ENCODE data around the gene CCDC88C.

Gene CCDC88C

DNA sequence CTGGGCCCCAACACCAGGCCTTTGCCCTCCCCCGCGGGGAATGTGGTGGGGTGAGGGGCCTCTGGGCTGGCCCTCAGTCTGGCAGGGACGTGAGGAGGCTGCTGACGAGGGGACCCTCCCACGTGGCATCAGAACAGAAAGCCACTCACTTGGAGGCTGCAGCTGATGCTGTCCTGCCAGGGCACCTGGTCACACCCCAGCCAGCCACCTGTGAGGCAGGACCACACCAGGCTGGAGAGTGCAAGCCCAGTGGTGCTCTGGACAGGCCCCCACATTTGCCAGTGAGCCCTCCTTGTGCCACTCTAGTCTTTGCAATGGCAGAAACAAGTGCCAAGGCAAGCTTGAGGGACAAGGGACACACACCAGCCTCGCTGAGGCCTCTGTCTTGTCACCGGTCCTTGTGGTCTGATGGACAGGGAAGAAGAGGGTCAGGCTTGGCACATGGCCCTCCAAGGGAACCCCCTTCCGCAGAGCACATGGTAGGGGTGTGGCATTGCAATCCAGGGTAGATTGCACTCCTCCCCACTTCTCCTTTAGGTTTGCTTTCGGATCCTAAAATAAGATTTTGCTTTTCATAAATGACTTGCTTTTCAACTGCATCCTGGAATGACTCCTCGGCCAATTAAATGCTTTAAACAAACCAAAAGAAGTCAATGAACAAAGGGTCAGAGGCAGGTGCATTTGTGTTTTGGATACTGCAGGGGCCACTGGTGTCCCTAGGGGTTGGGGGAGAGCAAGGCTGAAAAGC, 53.7 kb downstream of the CCDC88C start:
- peak in 1 of 2 donors; percentile 74 for DNase-seq

DNA sequence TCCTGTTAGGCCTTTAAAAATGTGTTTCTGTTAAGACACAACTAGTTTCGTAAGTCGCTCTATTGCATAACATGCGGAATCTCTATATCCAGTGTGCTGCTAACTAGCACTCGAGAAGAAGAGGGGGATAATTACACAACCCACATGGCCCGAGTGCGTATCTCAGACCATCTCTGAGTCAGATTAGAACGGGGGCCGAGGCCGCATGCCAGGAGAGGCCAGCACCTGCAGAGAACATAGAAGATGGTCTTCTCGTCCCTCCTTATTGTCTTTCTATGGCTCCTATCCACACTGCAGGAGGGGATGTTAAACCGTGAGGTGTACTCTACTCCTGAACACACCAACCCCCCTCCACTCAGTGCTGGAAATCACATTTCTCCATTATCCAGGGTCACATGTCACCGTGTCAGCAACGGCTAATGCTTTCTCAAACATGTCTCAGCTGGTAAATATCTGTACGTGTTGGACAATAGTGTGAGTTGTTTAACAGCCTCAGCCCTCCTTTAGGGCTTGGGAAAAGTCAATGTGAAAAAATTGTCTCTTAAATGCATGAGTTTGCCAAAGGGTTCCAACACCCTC, 56.3 kb downstream of the CCDC88C start:
- DNase-seq, result peak in 1 of 2 donors; percentile 50

DNA sequence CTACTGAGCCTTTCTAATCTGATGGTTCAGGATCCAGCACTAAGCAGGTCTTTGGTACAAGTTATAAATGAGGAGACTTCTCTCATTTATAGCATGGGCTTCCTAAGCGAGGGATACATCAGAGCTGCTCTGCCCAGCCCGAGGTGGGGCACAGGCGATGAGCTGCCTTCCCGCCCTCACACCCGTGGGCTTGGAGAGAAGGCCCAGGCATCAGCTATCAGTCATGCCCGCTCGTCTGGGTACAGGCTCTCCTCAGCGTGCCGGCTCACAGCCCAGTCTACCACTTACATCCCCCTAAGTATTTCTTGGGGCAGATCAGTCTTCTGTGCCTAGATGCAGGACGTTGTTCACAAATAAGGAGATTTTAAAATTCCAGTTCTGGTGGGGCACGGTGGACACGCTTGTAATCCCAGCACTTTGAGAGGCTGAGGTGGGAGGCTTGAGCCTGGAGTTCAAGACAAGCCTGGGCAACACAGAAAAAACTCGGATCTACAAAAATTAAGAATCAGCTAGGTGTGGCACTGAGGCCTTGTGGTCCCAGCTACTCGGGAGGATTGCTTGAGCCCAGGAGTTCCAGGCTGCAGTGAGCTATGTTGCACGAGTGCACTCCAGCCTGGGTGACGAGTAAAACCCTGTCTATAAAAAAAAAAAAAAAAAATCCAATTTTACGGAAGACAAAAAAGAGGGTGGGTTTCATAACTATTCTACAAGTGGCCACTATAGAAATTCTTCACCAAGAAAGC, 57.0 kb downstream of the CCDC88C start:
- DNase-seq, result no peak

DNA sequence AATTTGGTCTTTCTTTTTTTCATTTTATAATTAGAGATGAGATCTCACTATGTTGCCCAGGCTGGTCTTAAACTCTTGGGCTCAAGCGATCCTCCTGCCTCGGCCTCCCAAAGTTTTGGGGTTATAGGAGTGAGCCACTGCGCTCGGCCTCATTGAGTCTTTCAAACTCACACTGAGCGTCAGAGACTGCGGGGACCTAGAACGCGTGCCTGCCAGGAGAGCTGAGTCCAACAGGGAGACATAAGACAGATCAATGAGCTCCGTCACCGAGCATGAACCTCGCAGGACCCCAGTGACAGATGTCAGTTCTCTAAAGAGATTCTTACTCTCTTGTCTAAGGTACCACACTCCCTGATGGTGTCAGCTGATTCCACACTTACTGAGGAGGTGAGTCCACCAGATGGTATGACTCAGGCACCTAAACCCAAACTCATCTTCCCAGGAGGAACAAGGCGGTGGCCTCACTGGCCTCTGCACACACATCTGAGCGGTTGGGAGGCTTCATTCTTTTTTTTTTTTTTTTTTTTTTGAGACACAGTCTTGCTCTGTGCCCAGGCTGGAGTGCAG, 58.9 kb downstream of the CCDC88C start:
- DNase-seq, result no peak

DNA sequence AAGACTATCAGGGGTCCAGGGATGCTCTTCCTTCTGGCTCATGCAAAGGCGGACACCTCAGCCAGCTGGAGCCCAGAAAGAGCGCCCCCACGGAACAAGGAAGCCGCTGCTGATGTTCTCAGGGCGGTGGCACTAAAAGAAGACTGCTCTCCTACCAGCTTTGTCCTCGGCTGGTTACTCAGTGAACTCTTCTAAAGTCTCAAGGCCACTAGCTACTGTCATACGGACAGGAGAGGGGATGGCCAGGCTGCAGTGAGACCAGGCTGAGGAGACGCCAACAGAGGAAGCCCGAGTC, 59.6 kb downstream of the CCDC88C start:
- DNase-seq, result no peak

DNA sequence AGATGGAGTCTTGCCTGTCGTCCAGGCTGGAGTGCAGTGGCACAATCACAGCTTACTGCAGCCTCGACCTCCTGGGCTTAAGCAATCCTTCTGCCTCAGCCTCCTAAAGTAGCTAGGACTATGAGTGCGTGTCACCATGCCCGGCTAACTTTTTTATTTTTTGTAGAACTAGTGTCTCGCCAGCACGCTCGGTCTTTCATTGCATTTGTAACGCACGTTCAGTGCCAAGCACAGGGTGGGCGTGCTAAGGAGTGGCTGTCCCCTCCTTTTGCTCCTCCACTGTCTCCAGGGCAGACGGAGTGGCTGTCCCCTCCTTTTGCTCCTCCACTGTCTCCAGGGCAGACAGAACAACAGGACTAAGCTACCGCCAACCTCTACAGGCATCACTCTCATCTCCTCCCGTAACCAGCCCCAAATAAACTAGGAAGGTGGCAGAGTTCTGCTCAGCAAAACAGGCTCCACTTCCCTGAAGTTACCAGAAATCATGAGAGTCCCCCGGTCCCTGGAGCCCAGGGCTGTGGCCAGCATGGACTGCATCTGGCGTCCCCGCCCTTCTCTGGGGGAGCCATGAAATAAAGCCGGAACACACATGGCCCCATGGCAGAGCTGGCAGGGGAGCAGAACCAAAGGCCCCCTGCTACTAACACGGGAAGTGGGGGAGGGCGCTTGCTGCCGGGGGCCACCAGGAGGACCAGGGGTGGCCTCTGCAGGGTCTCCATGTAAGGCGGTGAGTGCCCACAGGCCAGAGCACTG, 60.2 kb downstream of the CCDC88C start:
- no peak for DNase-seq

DNA sequence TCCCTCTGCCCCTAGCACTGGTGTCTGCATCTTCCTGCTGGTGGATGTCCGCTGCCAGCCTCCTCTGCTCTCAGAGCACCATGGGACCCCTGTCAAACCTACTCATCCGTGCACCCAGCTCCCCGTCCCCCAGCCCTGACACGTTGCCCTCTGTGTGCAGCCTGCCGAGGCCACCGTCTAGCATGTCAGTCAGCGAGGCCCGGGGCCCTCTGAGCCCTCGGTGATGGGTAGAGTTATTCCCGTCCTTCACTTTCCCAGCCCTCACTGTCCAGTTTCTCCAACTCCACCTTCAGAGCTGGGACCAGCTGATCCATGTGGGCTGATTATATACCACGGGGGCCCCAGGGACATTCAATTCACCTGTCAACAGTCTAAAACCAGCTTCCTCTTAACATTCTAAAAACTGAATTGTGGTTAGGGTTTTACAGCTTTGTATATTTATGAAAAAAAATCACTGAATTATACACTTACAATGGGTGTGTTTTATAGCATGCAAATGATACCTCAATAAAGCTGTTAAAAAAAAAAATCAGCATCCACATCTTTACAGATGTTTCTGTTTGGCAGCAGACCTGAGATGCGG, 61.3 kb downstream of the CCDC88C start:
- no peak for DNase-seq

DNA sequence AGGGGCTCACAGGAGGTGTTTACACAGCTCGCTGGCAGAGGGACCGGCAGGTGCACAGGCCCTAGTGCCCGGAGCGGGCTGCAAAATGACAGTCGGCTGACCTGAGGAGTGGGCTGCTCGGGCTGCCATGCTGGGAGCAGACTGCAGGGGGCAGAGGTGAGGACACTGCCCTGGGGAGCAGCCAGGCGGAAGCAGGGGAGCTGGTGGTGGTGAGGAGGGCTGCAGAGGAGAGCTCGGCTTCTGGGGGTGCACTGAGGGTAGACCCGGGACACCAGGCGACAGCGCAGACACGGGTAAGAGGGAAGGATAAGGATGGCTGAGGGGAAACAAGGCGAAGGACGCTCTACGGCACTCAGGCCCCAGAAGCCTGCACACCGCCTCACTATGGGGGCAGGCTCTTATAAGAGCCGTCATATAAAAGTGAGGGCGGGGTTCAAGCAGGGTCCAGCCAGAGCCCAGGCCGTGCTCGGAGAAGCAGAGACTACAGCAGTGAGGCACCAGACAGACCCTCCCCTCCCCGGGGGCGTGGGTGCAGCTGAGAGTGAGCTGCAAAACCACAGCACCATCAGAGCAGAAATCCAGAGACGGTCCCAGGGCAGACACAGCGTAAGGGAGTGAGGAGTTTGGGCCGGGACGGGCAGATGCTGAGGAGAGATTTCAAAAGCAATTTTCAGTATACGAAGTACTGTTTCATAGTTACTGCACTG, 62.5 kb downstream of the CCDC88C start:
- DNase-seq, result no peak

DNA sequence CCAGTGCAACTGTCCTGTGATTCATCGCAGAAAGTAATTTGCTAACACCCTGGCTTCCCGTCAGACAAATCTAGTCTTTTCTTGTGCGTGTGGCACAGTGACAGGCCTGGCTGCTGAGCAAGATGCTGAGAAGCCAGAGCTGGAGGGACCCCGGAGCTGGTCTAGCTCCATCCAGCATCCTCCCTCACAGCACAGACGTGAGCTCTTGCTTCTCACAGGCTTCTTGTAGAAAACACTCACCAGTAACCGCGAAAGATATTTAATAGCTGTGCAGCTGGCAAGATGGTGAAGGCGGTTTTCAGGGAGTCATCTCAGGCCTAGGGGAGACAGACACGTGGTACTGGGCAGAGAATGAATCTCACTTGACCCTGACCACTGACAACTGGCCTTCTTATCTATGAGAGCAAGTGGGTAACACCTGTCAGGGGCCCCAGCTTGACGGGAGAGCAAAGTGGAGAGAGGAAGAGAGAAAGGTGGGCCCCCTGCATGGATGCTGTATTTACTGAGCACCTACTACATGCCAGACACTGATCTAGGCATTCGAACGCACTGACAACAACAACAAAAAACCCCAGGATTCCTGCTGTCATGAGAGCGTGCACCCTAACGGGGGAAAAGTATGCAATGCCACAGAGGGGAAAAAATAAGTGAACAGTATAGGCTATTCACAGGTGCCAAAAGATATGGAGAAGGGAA, 63.3 kb downstream of the CCDC88C start:
- DNase-seq, result no peak

DNA sequence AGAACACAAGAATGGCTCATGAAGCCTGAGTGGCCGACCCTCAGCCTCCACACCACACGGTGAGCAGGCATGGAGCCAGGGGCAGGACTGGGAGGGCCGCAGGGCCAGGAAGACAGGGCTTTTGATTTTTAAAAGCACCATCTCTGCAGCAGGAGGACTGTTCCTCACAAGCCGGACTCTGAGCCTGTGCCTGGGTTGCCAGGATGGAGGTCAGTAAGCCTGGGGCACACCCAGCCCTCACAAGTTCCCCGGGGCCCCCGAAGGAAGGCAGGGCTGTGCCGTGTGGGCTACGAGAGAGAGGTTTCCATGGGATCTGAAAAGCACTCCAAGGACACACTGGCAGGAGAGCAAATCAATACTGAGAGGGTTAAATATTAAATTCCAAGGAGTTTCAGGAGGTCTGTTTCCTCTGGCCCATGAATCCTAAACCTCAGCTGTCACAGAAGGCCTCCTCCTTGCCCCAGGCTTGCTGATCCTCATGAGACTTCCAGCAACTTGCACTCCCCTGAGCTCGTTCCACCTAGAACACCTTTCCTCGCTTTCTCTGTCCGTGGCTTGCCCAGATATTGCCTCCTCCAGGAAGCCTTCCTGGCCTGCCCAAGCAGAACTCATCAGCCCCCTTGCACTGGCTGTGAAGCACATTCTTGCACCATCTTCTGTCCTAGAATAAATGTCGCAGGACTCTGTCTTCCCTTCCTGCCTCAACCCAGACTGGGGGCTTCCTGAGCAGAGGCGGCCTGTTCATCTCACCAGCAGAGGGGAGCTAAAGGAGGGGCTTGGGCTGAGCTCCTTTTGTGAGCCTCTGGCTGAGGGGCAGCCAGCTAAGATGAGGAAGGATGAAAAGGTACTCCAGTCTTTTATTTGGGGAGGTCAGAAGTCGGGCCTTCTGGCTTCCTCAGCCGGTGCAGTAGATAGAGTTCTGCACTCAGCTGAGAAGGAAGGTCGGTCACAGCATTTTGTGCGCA, 64.6 kb downstream of the CCDC88C start:
- DNase-seq, result no peak

DNA sequence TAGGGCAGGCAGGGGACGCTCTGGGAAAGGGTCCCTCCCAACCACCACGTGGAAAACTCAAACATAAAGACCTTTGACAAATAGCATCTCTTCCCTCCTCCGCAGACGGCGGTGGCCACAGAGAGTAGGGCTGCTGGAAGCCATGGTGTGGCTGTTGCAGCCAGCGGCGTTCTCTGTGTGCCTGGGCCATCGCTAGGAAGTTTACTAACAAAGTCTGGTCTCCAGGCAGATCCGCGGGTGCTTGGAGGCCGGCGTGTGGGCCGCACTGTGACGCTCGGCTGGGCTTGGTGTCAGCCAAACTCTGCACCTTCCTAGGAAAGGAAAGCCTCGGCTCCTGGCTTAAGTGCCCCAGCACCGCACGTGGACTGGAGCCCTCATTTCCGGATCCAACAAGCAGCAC, 65.6 kb downstream of the CCDC88C start:
- no peak for DNase-seq

DNA sequence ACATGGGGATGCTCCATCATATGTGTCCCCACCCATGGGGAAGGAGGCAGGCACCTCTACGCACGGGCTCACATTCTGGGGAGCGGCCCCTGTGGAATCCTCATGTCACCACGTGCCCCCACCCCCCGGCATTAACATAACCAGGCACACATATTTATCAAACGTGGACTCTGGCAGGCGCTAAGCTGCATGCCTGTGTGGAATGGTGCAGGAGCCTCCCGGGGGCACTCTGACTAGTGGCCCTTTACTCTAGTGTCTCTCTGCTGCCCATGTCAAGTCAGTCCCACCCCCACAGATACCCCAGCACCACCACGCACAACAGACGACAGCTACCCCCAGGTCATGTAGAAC, 66.1 kb downstream of the CCDC88C start:
- DNase-seq, result no peak

DNA sequence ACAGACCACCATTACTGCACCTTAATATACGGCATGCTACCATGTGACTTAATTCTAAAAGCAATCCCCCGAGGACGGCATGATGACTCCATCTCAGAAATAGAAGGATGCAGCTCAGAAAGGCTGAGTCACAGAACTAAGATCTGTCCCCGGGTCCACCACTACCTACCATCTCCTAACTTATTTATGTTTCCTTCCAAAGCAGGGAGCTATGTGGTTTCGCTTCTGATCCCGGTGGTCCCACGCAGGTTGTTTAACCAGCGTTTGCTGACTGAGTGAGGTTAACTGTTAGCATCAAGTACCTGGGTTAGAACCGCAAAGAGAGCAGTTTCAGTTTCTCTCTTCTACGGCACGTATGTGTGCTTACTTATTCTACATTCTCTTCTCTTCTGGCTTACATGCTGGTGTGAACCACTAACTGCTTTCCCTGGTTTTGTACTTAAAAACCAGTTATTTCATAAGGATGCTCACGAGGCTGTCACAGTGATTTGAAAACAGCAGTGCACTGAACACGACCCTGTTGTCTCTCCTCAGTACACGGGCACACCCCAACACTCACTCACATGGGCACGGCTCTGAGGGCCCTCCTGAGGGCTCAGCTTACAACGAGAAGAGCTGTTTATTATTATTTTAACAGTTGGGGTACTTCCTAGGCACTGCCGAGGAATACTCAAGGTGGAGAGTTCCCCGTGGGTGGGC, 66.7 kb downstream of the CCDC88C start:
- DNase-seq, result peak; percentile 50 to 73

DNA sequence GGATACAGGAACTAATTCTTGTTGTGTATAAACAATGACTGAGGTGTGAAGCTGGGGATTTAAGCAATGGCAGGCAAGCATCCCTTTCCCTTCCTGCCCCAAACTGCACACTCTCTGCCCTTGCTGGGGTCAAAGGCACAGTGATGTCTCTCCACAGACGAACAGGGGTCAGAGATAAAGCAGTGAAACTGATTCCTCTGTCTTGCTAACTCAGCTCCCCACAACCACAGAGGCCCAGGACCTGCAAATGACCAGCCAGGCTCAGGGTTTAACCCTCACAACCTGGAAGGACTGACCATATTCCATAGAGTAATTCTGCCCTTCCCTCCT, 67.2 kb downstream of the CCDC88C start:
- DNase-seq, result no peak

DNA sequence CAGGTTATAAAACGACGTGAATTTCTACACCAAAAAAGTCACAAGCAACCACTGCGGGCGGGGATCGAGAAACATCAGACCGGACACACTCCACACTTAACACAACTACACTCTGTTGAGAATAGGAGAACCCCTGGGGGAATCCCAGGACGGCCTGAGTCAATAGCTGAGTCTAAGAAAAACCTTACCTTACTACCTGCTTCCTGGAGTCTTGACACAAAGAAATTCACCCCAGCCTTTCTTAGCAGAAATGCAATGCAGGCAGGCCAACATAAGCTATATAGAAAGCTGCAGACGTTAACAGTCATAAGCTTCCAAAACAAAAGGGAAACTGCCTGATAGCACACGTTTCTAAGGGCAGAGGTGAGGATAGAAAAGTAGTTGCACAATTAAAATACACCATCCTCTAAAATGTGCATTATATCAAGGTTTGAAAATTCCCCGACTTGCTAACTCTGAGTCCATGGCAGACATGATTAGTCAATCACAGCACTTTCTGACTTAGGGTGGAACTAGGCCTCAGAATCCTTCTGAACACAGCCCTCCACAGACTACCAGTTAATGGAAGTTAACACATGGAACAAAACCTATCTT, 68.0 kb downstream of the CCDC88C start:
- DNase-seq, result peak; percentile 67 to 79

DNA sequence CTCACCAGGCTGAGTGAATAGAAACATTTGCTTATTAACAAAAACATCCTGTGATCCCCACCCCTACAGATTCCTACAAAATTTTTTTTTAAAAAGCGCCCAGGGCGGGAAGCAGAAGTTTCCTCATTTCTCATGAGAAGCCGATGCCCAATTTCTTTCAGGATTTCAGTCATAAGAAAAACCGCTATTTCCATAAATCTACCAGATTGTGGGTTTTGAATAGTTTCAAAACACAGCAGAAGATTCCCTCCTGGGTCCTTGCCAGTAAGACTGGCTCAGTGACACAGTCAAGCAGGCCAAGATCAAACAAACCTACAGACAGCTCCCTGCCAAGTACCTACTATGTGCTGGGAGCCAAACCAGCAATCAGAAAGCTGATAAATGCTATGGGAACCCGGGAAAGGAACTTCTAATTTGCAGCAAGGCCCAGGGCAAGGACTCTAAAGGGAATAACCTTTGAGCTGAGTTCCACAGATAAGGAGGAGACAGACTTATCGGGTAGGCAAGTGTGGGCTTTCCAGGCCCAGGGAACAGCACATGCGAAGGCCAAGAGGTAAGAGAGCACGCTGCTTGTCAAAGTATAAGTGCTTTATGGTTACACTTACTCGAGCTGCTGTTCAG, 68.7 kb downstream of the CCDC88C start:
- no peak for DNase-seq

DNA sequence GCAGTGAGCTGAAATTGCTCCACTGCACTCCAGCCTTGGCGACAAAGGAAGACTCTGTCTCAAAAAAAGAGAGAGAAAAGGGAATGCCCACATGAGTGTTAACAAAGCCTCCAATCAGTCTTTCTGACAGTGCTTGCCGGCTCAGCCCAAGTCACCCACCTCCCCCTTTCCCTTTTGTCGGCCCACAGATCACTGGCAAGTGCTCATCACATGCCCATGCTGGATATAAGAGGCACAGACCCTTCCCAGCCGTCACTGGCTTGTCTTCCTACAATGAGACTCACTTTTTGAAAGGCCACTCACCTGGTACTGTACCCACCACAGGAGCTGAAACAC, 70.8 kb downstream of the CCDC88C start:
- DNase-seq, result no peak

DNA sequence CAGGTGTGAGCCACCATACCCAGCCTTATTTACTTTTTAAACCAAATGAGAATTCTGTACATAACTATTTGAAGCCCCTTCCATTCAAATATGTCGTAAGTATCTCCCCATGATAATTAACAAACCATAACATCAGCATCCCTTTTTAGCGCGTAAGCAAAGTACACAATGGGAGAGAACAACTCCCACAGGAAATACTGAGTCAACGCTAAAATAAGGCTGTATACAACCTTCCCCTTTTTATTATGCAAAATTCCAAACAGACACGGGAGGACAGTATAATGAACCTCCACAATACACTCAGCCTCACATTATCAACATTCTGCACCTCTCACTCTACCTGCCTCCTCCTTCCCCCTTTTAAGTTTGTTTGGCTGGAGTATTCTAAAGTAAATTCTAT, 73.5 kb downstream of the CCDC88C start:
- DNase-seq, result no peak

DNA sequence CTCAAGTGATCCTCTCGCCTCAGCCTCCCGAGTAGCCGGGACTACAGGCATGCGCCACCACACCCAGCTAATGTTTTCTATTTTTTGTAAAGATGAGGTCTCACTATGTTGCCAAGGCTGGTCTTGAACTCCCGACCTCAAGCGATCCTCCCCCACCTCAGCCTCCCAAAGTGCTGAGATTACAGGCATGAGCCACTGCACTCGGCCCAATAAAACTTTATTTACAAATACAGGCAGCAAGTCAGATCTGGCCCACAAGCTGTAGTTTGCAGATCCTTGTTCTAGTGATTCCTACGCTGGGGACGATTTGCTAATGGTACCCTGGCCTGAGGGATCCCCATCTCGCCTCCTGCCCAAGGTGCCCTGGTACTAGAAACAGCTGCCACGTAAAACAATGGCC, 74.6 kb downstream of the CCDC88C start:
- no peak for DNase-seq

Measured in CD4-positive, alpha-beta T cell treated with Interleukin-1 beta for 1 hour (primary cell).